GM23338 (cell line): ENCODE data around the gene PDSS2. TPM values are rescaled to one million over a fixed set of nuclear protein-coding genes. Genes with fewer than 3 reads are reported as not detected.

Source experiments
- ATAC-seq: fragments of 200-7000 bp; cut with Tn5 transposase; 3 replicates; pipeline ENCODE4 v1.9.1; 2020
- DNase-seq: peaks from one replicate; pipeline ENCODE4 v3.0.0-alpha.2; 2015; ENCODE audit warnings: low spot score
- H2AFZ ChIP-seq: fragments of 200-600 bp; sonication (generic); 2 replicates; pipeline ENCODE4 v1.8.0; 2016; ENCODE audit warnings: antibody characterized with exemption, mild to moderate bottlenecking, moderate library complexity
- H3F3A ChIP-seq: fragments of 200-600 bp; sonication (generic); replicated peaks from 2 replicates; pipeline ENCODE4 v1.8.0; 2017; ENCODE audit warnings: antibody characterized with exemption, mixed run types, low read depth
- H3K27ac ChIP-seq: fragments of 200-600 bp; sonication (generic); 2 replicates; pipeline ENCODE4 v1.6.1; 2016; ENCODE audit warnings: low read depth
- H3K27me3 ChIP-seq: fragments of 200-600 bp; sonication (generic); 2 replicates; pipeline ENCODE4 v1.8.0; 2016; ENCODE audit warnings: mild to moderate bottlenecking, mixed run types, moderate library complexity; ENCODE audit not compliant: insufficient read depth
- H3K36me3 ChIP-seq: fragments of 200-600 bp; sonication (generic); 2 replicates; pipeline ENCODE4 v1.8.0; 2016; ENCODE audit warnings: mild to moderate bottlenecking; ENCODE audit not compliant: insufficient read depth
- H3K4me1 ChIP-seq: fragments of 200-600 bp; sonication (generic); 2 replicates; pipeline ENCODE4 v1.8.0; 2016; ENCODE audit warnings: mild to moderate bottlenecking, moderate library complexity; ENCODE audit not compliant: insufficient read depth
- H3K4me2 ChIP-seq: fragments of 200-600 bp; sonication (generic); 2 replicates; pipeline ENCODE4 v1.7.1; 2017; ENCODE audit warnings: mixed run types
- H3K4me3 ChIP-seq: fragments of 200-600 bp; sonication (generic); 2 replicates; pipeline ENCODE4 v1.6.1; 2016; ENCODE audit warnings: mixed run types
- H3K79me2 ChIP-seq: fragments of 200-600 bp; sonication (generic); replicated peaks from 2 replicates; pipeline ENCODE4 v1.8.0; 2017; ENCODE audit warnings: mild to moderate bottlenecking; ENCODE audit not compliant: insufficient read depth
- H3K9me2 ChIP-seq: fragments of 200-600 bp; sonication (generic); 2 replicates; pipeline ENCODE4 v1.8.0; 2017; ENCODE audit not compliant: insufficient read depth
- H4K20me1 ChIP-seq: fragments of 200-600 bp; sonication (generic); replicated peaks from 2 replicates; pipeline ENCODE4 v1.8.0; 2017; ENCODE audit warnings: mild to moderate bottlenecking; ENCODE audit not compliant: insufficient read depth
- H3K27ac Mint-ChIP-seq: 2 replicates; pipeline ENCODE4 v1.8.0; 2020; ENCODE audit warnings: inconsistent platforms, mild to moderate bottlenecking, moderate library complexity, mixed read lengths
- H3K27me3 Mint-ChIP-seq: 3 replicates; pipeline ENCODE4 v1.8.0; 2022; ENCODE audit warnings: low read depth, mild to moderate bottlenecking, moderate library complexity, mixed read lengths, inconsistent platforms; ENCODE audit not compliant: insufficient read depth, poor library complexity
- H3K36me3 Mint-ChIP-seq: 3 replicates; pipeline ENCODE4 v1.8.0; 2021; ENCODE audit warnings: low read depth, mild to moderate bottlenecking, inconsistent platforms, moderate library complexity, mixed read lengths
- H3K4me1 Mint-ChIP-seq: 3 replicates; pipeline ENCODE4 v1.8.0; 2020; ENCODE audit warnings: mild to moderate bottlenecking, inconsistent platforms, mixed read lengths
- H3K4me3 Mint-ChIP-seq: 3 replicates; pipeline ENCODE4 v1.8.0; 2021; ENCODE audit warnings: moderate library complexity, mild to moderate bottlenecking, inconsistent platforms, mixed read lengths
- H3K9me3 Mint-ChIP-seq: 3 replicates; pipeline ENCODE4 v1.8.0; 2020; ENCODE audit warnings: moderate library complexity, mild to moderate bottlenecking, inconsistent platforms, mixed read lengths
- CREB1 ChIP-seq: fragments of 250-450 bp; sonication (Bioruptor Pico); IDR thresholded peaks from 2 replicates; pipeline ENCODE4 v1.5.0; 2020; ENCODE audit warnings: low read depth, mild to moderate bottlenecking, moderate library complexity
- CTCF ChIP-seq, 2 experiments: fragments of 200-600 bp in 1 of 2; sonication (generic) in 1 of 2; conservative IDR thresholded peaks; 2 replicates each; pipeline versions ENCODE4 v1.5.1 to v1.6.1; 2016 to 2017; ENCODE audit warnings: antibody characterized with exemption in 2 of 2, low read depth in 2 of 2, mild to moderate bottlenecking in 2 of 2, moderate library complexity in 1 of 2
- EZH2 ChIP-seq: fragments of 200-600 bp; sonication (generic); IDR thresholded peaks from one replicate; pipeline ENCODE4 v1.8.0; 2017; ENCODE audit warnings: antibody characterized with exemption, mild to moderate bottlenecking, low read depth; ENCODE audit not compliant: unreplicated experiment
- EZH2phosphoT487 ChIP-seq: fragments of 200-600 bp; sonication (generic); IDR thresholded peaks from one replicate; pipeline ENCODE4 v1.8.1; 2018; ENCODE audit warnings: antibody characterized with exemption; ENCODE audit not compliant: unreplicated experiment
- REST ChIP-seq: IDR thresholded peaks from one replicate; pipeline ENCODE4 v1.6.1; 2018; ENCODE audit warnings: antibody characterized with exemption; ENCODE audit not compliant: unreplicated experiment
- polyA plus RNA-seq: library from polyadenylated mRNA; unstranded; fragments of >200 nt; fragmentation: Nextera tagmentation; extraction: Ambion mirVana; gene quantifications from 2 replicates; pipeline ENCODE4 v1.2.1, GENCODE V29; 2016
- total RNA-seq: library from RNA; depleted of rRNA; stranded (reverse); fragments of >200 nt; shearing (Covaris generic); gene quantifications from 2 replicates; pipeline ENCODE4 v1.2.3, GENCODE V29; 2014

PDSS2 gene
- total and polyA plus RNA-seq, 2 experiments from 2014 or later, result 7.3 to 16.7 TPM

GRCh38 chr6:107495971-107496370 lies 36.6 kb upstream of the PDSS2 start:
- peaks cover 28% of the 10 kb centered on the region for H3K27me3 ChIP-seq
- Mint-ChIP-seq H3K9me3 (no peaks in the 10 kb centered on the region), H3K4me1 (peaks cover 16% of the 10 kb centered on the region), H3K4me3 (no peak overlapping the region), H3K27ac (no peak overlapping the region), H3K36me3 (no peaks in the 10 kb centered on the region), H3K27me3 (peaks cover 1% of the 10 kb centered on the region)
- H3K9me2 ChIP-seq, result no peaks in the 10 kb centered on the region
- H4K20me1 ChIP-seq, result no peaks in the 10 kb centered on the region
- peaks cover 34% of the 10 kb centered on the region for H3K4me1 ChIP-seq
- H2AFZ ChIP-seq, result no peak overlapping the region
- H3K4me3 ChIP-seq, result no peak overlapping the region
- DNase-seq, result no peak
- H3K4me2 ChIP-seq, result no peak overlapping the region
- H3K79me2 ChIP-seq, result 0 out of 2 replicates have a peak, but pooled peaks cover 5% of the 10 kb centered on the region
- H3K36me3 ChIP-seq, result no peaks in the 10 kb centered on the region
- ATAC-seq, result no peak
- H3F3A ChIP-seq, result no peaks in the 10 kb centered on the region
- H3K27ac ChIP-seq, result no peak overlapping the region
- TF ChIP-seq EZH2, result no peak

GRCh38 chr6:107495196-107495643 lies 35.9 kb upstream of the PDSS2 start:
- no peak overlapping the region for H3K27ac ChIP-seq
- H3K4me3 ChIP-seq, result no peak overlapping the region
- DNase-seq (no peak), ATAC-seq (no peak)
- peaks cover 9% of the 10 kb centered on the region for H3K27me3 Mint-ChIP-seq
- 0 out of 2 replicates have a peak, but pooled peaks cover 5% of the 10 kb centered on the region for H3K79me2 ChIP-seq
- H3K36me3 Mint-ChIP-seq, result no peaks in the 10 kb centered on the region; the same call in 2 of the 3 replicates
- 0 out of 2 replicates have a peak, but pooled peaks cover 6% of the 10 kb centered on the region for H3F3A ChIP-seq
- H3K4me1 ChIP-seq, result peaks cover 34% of the 10 kb centered on the region
- no peak overlapping the region for H3K4me3 Mint-ChIP-seq
- H3K27ac Mint-ChIP-seq, result no peak overlapping the region
- H4K20me1 ChIP-seq, result no peaks in the 10 kb centered on the region
- TF ChIP-seq CREB1 (CRISPR knock-in tag) (no peak), CTCF (conservative IDR thresholded peaks at IDR 0.05; ENCODE audit: low read depth in 2 of 2) (no peak), EZH2phosphoT487 (no peak), REST (no peak)
- no peaks in the 10 kb centered on the region for H3K9me2 ChIP-seq
- no peaks in the 10 kb centered on the region for H3K36me3 ChIP-seq
- no peaks in the 10 kb centered on the region for H3K9me3 Mint-ChIP-seq
- peaks cover 16% of the 10 kb centered on the region for H3K4me1 Mint-ChIP-seq
- no peak overlapping the region for H3K4me2 ChIP-seq
- H2AFZ ChIP-seq, result no peak overlapping the region
- H3K27me3 ChIP-seq, result peaks cover 35% of the 10 kb centered on the region
